K562 (cell line): ENCODE measurements around the gene CLCF1.

Source experiments
- CEBPB ChIP-seq: fragments of 450-650 bp; IDR thresholded peaks from 2 replicates; pipeline ENCODE4 v1.6.1; 2016; ENCODE audit warnings: missing genetic modification characterization, missing compliant biosample characterization
- HNRNPL ChIP-seq: fragments of 200-400 bp; formaldehyde crosslinking; IDR thresholded peaks from 2 replicates; pipeline ENCODE4 v1.6.1; 2017; ENCODE audit warnings: low read depth, mild to moderate bottlenecking, low read length
- MXI1 ChIP-seq: IDR thresholded peaks from 2 replicates; pipeline ENCODE4 v1.6.1; 2011; ENCODE audit warnings: low read depth, mild to moderate bottlenecking, improper control_type of control experiment, low read length
- NFE2 ChIP-seq: IDR thresholded peaks from 2 replicates; pipeline ENCODE4 v1.6.1; 2014; ENCODE audit warnings: antibody characterized with exemption, low read depth
- POLR2A ChIP-seq: fragments of 450-650 bp; conservative IDR thresholded peaks from 2 replicates; pipeline ENCODE4 v1.6.1; 2016
- RAD21 ChIP-seq, 2 experiments: fragments of 250-450 bp in 1 of 2; fragments of 450-650 bp in 1 of 2; sonication (Bioruptor Pico) in 1 of 2; formaldehyde crosslinking in 1 of 2; IDR thresholded peaks in 1 of 2; conservative IDR thresholded peaks in 1 of 2; 2 replicates each; pipeline versions ENCODE4 v1.4.0 to v1.8.0; 2020 to 2022; ENCODE audit warnings: mild to moderate bottlenecking in 2 of 2, moderate library complexity in 1 of 2
- RUNX1 ChIP-seq: sonication (generic); IDR thresholded peaks from 2 replicates; pipeline ENCODE4 v1.6.1; 2016; ENCODE audit warnings: antibody characterized with exemption, low read depth
- ZC3H4 ChIP-seq: sonication (generic); formaldehyde crosslinking; IDR thresholded peaks from 2 replicates; pipeline ENCODE4 v1.9.0; 2021; ENCODE audit warnings: missing genetic modification reagents, borderline replicate concordance
- ZNF561 ChIP-seq: fragments of 450-650 bp; formaldehyde crosslinking; conservative IDR thresholded peaks from 2 replicates; pipeline ENCODE4 v1.4.0; 2020; ENCODE audit warnings: mild to moderate bottlenecking, moderate library complexity

- TF ChIP-seq MXI1 (no peak), HNRNPL (no peak), RUNX1 (no peak), ZNF561 (CRISPR knock-in tag) (no peak), ZC3H4 (CRISPR knock-in tag) (no peak), POLR2A (no peak), CEBPB (no peak), RAD21 (CRISPR knock-in tag; conservative IDR thresholded peaks at IDR 0.05 in 1 of 2, IDR thresholded peaks at IDR 0.05 in 1 of 2) (no peak), NFE2 (no peak)
These were observed 36.5 kb upstream of the CLCF1 start for GRCh38 chr11:67409781-67410368.
